Osteoblast (primary cell): ENCODE measurements around the gene PKP3. TPM values are rescaled to one million over a fixed set of nuclear protein-coding genes. Genes with fewer than 3 reads are reported as not detected.

Experiments
- DNase-seq: peaks from one replicate; pipeline ENCODE4 v3.0.0; 2011; ENCODE audit warnings: low spot score, mixed read lengths; ENCODE audit not compliant: insufficient read length; ENCODE audit errors: missing footprints
- H2AFZ ChIP-seq: 2 replicates; pipeline ENCODE4 v1.6.0; 2011; ENCODE audit warnings: mild to moderate bottlenecking, low read length
- H3K27ac ChIP-seq: 2 replicates; pipeline ENCODE4 v1.5.1; 2011; ENCODE audit warnings: mild to moderate bottlenecking, low read depth, low read length, moderate library complexity
- H3K27me3 ChIP-seq: 2 replicates; pipeline ENCODE4 v1.6.0; 2012; ENCODE audit warnings: mild to moderate bottlenecking, control low read depth, inconsistent platforms, low read length, moderate library complexity; ENCODE audit not compliant: insufficient read depth
- H3K36me3 ChIP-seq: 2 replicates; pipeline ENCODE4 v1.5.1; 2011; ENCODE audit warnings: mild to moderate bottlenecking, low read length, control low read depth, moderate library complexity; ENCODE audit not compliant: insufficient read depth
- H3K4me1 ChIP-seq: 2 replicates; pipeline ENCODE4 v1.5.1; 2011; ENCODE audit warnings: mild to moderate bottlenecking, low read length, control low read depth, moderate library complexity; ENCODE audit not compliant: insufficient read depth
- H3K4me2 ChIP-seq: 2 replicates; pipeline ENCODE4 v1.6.0; 2011; ENCODE audit warnings: mild to moderate bottlenecking, low read length; ENCODE audit not compliant: insufficient read depth
- H3K4me3 ChIP-seq: fragments of 200-600 bp; sonication (generic); 3 replicates; pipeline ENCODE4 v1.5.1; 2012; ENCODE audit warnings: mild to moderate bottlenecking, low read length, inconsistent platforms; ENCODE audit not compliant: insufficient read depth
- H3K79me2 ChIP-seq: 2 replicates; pipeline ENCODE4 v1.6.0; 2012; ENCODE audit warnings: mild to moderate bottlenecking, low read length, control low read depth, inconsistent platforms; ENCODE audit not compliant: insufficient read depth
- H3K9me3 ChIP-seq: 2 replicates; pipeline ENCODE4 v1.5.1; 2011; ENCODE audit warnings: low read depth, low read length, control low read depth
- H4K20me1 ChIP-seq: 2 replicates; pipeline ENCODE4 v1.6.0; 2012; ENCODE audit warnings: mild to moderate bottlenecking, low read length, control low read depth; ENCODE audit not compliant: insufficient read depth
- total RNA-seq: library from RNA; depleted of rRNA; stranded (reverse); fragments of >200 nt; gene quantifications from 2 replicates; pipeline ENCODE4 v1.2.3, GENCODE V29; 2012
- TF ChIP-seq, protein P1 (sequence below): IDR thresholded peaks from 2 replicates; pipeline ENCODE4 v1.5.1; 2011; ENCODE audit warnings: mild to moderate bottlenecking, low read depth, low read length, moderate library complexity; ENCODE audit errors: extremely low read depth

Gene PKP3
- total RNA-seq, 1 donor: 2.5 TPM

DNA sequence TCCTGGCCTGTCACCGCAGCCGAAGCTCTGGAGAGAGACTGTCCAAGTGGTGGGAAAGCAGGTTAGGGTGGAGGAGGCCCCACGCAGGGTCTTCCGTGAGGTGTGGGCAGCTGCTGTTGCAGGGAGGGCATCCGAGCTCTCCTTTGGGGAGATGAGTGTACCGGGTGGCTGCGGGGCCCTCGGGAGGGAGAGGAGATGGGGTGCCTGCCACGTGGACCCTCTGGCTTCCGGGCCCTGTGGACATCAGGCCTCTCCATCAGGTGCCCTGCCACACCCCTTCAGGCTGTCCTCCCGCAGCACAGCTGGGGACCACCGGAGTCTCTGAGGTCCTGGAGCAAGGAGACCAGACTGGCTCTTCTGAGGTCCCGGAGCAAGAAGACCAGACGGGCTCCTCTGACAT lies 57.7 kb downstream of the PKP3 start:
- peaks cover 21% of the 10 kb centered on the region for H3K4me1 ChIP-seq
- H3K4me3 ChIP-seq: peak overlapping the region; percentile 94
- peaks cover 22% of the 10 kb centered on the region for H4K20me1 ChIP-seq
- no peaks in the 10 kb centered on the region for H3K9me3 ChIP-seq
- TF ChIP-seq, protein P1, sequence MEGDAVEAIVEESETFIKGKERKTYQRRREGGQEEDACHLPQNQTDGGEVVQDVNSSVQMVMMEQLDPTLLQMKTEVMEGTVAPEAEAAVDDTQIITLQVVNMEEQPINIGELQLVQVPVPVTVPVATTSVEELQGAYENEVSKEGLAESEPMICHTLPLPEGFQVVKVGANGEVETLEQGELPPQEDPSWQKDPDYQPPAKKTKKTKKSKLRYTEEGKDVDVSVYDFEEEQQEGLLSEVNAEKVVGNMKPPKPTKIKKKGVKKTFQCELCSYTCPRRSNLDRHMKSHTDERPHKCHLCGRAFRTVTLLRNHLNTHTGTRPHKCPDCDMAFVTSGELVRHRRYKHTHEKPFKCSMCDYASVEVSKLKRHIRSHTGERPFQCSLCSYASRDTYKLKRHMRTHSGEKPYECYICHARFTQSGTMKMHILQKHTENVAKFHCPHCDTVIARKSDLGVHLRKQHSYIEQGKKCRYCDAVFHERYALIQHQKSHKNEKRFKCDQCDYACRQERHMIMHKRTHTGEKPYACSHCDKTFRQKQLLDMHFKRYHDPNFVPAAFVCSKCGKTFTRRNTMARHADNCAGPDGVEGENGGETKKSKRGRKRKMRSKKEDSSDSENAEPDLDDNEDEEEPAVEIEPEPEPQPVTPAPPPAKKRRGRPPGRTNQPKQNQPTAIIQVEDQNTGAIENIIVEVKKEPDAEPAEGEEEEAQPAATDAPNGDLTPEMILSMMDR: no peak
- H3K4me2 ChIP-seq: peak overlapping the region; percentile 96
- H3K79me2 ChIP-seq: peaks cover 60% of the 10 kb centered on the region
- peak overlapping the region; percentile 89 for H3K27ac ChIP-seq
- no peaks in the 10 kb centered on the region for H3K27me3 ChIP-seq
- peak; percentile 83 for DNase-seq
- H2AFZ ChIP-seq: no peak overlapping the region
- peaks cover 10% of the 10 kb centered on the region for H3K36me3 ChIP-seq

DNA sequence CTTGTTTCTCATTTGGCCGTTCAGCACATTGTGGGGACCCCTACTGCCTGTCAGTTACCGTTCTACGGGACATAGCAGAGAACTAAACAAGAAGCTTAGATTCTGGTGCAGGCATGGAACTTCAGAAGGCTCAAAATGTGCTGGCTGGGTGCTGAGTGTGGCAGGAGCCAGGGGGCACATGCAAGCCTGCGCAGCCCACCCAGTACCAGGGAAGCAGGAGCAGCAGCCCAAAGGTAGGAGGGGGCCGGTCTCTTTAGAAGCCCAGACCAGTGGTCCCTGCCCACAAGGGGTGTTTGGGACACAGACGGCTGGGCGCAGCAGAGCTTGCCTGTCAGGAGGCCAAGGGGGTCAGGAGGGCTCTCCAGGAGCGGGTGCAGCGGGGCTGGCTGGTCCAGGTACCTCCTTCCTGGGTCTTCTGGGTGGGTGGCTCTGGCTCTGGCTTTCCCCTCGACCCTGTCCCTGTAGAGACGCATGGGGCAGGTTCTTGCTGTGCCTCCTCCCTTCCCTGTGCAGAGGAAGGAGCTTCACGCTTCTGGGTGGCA lies 58.3 kb downstream of the PKP3 start:
- Histone ChIP-seq H3K27ac (no peak overlapping the region), H3K9me3 (no peaks in the 10 kb centered on the region), H3K36me3 (peaks cover 10% of the 10 kb centered on the region), H3K4me2 (no peak overlapping the region), H4K20me1 (peaks cover 22% of the 10 kb centered on the region), H2AFZ (no peak overlapping the region), H3K4me1 (peaks cover 21% of the 10 kb centered on the region), H3K27me3 (no peaks in the 10 kb centered on the region), H3K79me2 (peaks cover 65% of the 10 kb centered on the region), H3K4me3 (no peak overlapping the region)
- TF ChIP-seq, protein P1: no peak
- DNase-seq: peak; percentile 85

DNA sequence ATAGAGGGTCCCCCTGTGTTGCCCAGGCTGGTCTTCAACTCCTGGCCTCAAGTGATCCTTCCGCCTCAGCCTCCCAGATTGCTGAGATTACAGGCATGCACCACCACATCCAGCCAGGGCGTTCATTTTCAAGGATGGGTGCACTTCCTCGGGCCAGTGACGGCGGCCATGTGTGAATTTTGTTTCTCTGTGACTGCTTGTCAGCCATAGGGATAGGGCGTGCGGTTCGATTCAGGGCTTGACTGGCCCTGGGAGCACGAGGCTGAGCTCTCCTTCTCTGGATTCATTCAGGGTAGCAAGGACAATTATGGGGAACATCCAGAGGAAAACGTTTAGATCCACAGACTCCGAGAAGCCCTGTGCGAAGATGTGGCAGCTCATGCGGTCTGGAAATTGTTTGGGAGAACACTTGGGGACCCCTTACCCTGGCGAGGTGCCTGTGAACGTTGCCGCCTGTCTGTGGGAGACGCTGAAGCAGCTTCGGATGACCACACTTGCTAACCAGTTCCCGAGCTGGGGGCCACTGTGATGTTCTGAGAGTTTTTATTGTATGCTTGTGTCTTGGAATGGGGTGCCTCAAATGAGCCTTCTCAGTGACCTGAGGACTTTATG lies 59.0 kb downstream of the PKP3 start:
- TF ChIP-seq, protein P1: no peak
- H4K20me1 ChIP-seq: peaks cover 26% of the 10 kb centered on the region
- no peaks in the 10 kb centered on the region for H3K9me3 ChIP-seq

DNA sequence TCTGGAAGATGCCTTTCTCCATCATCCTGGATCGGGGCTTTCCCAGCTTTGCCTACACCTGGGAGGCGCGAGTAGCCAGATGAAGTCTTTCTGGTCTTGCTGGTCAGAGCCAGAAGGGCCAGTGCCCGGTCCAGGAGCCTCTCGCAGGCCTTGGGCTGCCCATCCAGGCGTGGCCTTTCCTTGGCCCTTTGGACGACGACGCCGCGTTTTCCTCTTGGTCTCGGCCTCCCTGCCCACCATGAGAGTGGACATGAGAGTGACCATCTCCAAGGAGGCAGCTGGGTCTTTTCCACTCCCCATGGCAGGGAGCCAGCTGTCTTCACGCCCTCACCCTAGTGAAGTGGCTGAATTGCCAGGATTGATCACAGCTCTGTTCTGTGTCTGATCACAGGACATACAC lies 59.6 kb downstream of the PKP3 start:
- Histone ChIP-seq H3K36me3 (peaks cover 10% of the 10 kb centered on the region), H4K20me1 (peaks cover 26% of the 10 kb centered on the region), H3K4me2 (no peak overlapping the region), H3K4me3 (no peak overlapping the region), H3K27ac (no peak overlapping the region), H3K9me3 (no peaks in the 10 kb centered on the region), H3K27me3 (no peaks in the 10 kb centered on the region), H2AFZ (no peak overlapping the region), H3K79me2 (peaks cover 73% of the 10 kb centered on the region), H3K4me1 (peaks cover 18% of the 10 kb centered on the region)
- TF ChIP-seq, protein P1: no peak
- DNase-seq: peak; percentile 36

More for the DNA sequence above, 59.0 kb downstream of the PKP3 start:
- peak; percentile 52 for DNase-seq
- Histone ChIP-seq H2AFZ (no peak overlapping the region), H3K27ac (no peak overlapping the region), H3K4me1 (peaks cover 21% of the 10 kb centered on the region), H3K4me3 (no peak overlapping the region), H3K27me3 (no peaks in the 10 kb centered on the region), H3K79me2 (peaks cover 72% of the 10 kb centered on the region), H3K36me3 (peaks cover 10% of the 10 kb centered on the region), H3K4me2 (no peak overlapping the region)
